ENCODE data around the gene MSTN. TPM values are rescaled to one million over a fixed set of nuclear protein-coding genes. Genes with fewer than 3 reads are reported as not detected.
"Not testable (repeated sequence)": the region's sequence is repeated elsewhere in the genome, so short reads cannot be mapped to it uniquely, and the experiment has no call there.

The MSTN gene
- total and polyA plus RNA-seq, 4 donors, result 0.08 to 0.21 (median 0.09) TPM; not detected in 1

DNA sequence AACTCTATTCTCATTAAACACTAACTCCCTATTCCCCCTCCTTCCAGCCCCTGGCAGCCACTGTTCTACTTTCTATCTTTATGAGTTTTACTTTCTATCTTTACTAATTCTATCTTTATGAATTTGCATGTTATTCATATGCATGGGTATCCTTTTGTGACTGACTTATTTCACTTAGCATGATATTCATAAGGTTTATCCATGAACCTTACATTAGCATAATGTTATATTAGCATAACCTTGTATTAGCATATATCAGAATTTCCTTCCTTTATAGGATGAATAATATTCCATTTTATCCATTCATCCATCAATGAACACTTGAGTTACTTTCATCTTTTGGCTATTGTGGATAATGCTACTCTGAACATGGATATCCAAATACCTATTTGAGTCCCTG, 41.8 kb downstream of the MSTN start:
- H3K27me3 ChIP-seq (ENCODE audit: control insufficient read depth in 4 of 4, insufficient read depth in 4 of 4, low read length in 3 of 4), result no peaks in the 10 kb centered on the region
- peaks cover 0 to 2% (median 0%) of the 10 kb centered on the region in 4 donors for H3K4me1 ChIP-seq (ENCODE audit: control insufficient read depth in 4 of 4, insufficient read depth in 4 of 4, low read length in 3 of 4)
- no peak for DNase-seq (ENCODE audit: low spot score)
- no peak overlapping the region for H3K4me3 ChIP-seq (ENCODE audit: low read depth in 1 of 3, low read length in 3 of 3)
- no peak overlapping the region for H3K27ac ChIP-seq (ENCODE audit: low read depth in 1 of 2, low read length in 2 of 2)
- TF ChIP-seq HNF4A (conservative IDR thresholded peaks at IDR 0.05) (no peak), JUND (IDR thresholded peaks at IDR 0.05) (no peak), RXRA (IDR thresholded peaks at IDR 0.05) (no peak), NR2F2 (IDR thresholded peaks at IDR 0.05) (no peak), RAD21 (IDR thresholded peaks at IDR 0.05) (no peak), FOXA1 (IDR thresholded peaks at IDR 0.05) (no peak), YY1 (IDR thresholded peaks at IDR 0.05) (no peak), EGR1 (IDR thresholded peaks at IDR 0.05; ENCODE audit: low read depth in 2 of 2) (no peak), SP1 (IDR thresholded peaks at IDR 0.05) (no peak), FOXA2 (IDR thresholded peaks at IDR 0.05) (no peak), HNF4G (IDR thresholded peaks at IDR 0.05) (no peak), TAF1 (conservative IDR thresholded peaks at IDR 0.05) (no peak)
- TF ChIP-seq, protein P1, sequence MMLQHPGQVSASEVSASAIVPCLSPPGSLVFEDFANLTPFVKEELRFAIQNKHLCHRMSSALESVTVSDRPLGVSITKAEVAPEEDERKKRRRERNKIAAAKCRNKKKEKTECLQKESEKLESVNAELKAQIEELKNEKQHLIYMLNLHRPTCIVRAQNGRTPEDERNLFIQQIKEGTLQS (IDR thresholded peaks at IDR 0.05), result no peak
- TF ChIP-seq, protein P2, sequence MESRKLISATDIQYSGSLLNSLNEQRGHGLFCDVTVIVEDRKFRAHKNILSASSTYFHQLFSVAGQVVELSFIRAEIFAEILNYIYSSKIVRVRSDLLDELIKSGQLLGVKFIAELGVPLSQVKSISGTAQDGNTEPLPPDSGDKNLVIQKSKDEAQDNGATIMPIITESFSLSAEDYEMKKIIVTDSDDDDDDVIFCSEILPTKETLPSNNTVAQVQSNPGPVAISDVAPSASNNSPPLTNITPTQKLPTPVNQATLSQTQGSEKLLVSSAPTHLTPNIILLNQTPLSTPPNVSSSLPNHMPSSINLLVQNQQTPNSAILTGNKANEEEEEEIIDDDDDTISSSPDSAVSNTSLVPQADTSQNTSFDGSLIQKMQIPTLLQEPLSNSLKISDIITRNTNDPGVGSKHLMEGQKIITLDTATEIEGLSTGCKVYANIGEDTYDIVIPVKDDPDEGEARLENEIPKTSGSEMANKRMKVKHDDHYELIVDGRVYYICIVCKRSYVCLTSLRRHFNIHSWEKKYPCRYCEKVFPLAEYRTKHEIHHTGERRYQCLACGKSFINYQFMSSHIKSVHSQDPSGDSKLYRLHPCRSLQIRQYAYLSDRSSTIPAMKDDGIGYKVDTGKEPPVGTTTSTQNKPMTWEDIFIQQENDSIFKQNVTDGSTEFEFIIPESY (IDR thresholded peaks at IDR 0.05), result no peak
- TF ChIP-seq, protein P3, sequence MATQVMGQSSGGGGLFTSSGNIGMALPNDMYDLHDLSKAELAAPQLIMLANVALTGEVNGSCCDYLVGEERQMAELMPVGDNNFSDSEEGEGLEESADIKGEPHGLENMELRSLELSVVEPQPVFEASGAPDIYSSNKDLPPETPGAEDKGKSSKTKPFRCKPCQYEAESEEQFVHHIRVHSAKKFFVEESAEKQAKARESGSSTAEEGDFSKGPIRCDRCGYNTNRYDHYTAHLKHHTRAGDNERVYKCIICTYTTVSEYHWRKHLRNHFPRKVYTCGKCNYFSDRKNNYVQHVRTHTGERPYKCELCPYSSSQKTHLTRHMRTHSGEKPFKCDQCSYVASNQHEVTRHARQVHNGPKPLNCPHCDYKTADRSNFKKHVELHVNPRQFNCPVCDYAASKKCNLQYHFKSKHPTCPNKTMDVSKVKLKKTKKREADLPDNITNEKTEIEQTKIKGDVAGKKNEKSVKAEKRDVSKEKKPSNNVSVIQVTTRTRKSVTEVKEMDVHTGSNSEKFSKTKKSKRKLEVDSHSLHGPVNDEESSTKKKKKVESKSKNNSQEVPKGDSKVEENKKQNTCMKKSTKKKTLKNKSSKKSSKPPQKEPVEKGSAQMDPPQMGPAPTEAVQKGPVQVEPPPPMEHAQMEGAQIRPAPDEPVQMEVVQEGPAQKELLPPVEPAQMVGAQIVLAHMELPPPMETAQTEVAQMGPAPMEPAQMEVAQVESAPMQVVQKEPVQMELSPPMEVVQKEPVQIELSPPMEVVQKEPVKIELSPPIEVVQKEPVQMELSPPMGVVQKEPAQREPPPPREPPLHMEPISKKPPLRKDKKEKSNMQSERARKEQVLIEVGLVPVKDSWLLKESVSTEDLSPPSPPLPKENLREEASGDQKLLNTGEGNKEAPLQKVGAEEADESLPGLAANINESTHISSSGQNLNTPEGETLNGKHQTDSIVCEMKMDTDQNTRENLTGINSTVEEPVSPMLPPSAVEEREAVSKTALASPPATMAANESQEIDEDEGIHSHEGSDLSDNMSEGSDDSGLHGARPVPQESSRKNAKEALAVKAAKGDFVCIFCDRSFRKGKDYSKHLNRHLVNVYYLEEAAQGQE (IDR thresholded peaks at IDR 0.05), result no peak
- TF ChIP-seq, protein P4, sequence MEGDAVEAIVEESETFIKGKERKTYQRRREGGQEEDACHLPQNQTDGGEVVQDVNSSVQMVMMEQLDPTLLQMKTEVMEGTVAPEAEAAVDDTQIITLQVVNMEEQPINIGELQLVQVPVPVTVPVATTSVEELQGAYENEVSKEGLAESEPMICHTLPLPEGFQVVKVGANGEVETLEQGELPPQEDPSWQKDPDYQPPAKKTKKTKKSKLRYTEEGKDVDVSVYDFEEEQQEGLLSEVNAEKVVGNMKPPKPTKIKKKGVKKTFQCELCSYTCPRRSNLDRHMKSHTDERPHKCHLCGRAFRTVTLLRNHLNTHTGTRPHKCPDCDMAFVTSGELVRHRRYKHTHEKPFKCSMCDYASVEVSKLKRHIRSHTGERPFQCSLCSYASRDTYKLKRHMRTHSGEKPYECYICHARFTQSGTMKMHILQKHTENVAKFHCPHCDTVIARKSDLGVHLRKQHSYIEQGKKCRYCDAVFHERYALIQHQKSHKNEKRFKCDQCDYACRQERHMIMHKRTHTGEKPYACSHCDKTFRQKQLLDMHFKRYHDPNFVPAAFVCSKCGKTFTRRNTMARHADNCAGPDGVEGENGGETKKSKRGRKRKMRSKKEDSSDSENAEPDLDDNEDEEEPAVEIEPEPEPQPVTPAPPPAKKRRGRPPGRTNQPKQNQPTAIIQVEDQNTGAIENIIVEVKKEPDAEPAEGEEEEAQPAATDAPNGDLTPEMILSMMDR (IDR thresholded peaks at IDR 0.05; ENCODE audit: low read depth, low read length, missing input control), result no peak
- no peak overlapping the region for H3K9ac ChIP-seq (ENCODE audit: low read depth in 1 of 2, low read length in 2 of 2)
- H3K36me3 ChIP-seq (ENCODE audit: control insufficient read depth in 4 of 4, insufficient read depth in 3 of 4, low read depth in 1 of 4, low read length in 3 of 4), result no peaks in the 10 kb centered on the region
- H3K9me3 ChIP-seq (ENCODE audit: control insufficient read depth in 4 of 4, low read length in 3 of 4), result peaks cover 0 to 15% (median under 1%) of the 10 kb centered on the region in 4 donors

DNA sequence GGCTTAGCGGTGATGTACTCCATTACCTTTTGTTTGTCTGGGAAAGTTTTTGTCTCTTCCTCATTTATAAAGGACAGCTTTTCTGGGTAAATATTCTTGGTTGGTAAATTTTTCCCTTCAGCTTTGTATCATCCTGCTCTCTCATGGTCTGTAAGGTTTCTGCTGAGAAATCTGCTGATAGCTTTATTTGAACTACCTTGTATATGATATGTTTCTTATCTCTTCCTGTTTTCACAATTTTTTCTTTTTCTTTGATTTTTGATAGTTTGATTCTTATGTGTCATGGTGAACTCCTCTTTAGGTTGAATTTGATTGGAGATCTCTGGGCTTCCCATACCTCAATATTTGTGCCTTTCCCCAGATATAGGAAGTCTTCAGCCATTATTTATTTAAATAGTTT, 44.7 kb downstream of the MSTN start:
- TF ChIP-seq JUND (IDR thresholded peaks at IDR 0.05) (no peak), EGR1 (IDR thresholded peaks at IDR 0.05; ENCODE audit: low read depth in 2 of 2) (no peak), FOXA1 (IDR thresholded peaks at IDR 0.05) (no peak), FOXA2 (IDR thresholded peaks at IDR 0.05) (no peak), GABPA (IDR thresholded peaks at IDR 0.05 in 1 of 2, conservative IDR thresholded peaks at IDR 0.05 in 1 of 2) (no peak), RAD21 (IDR thresholded peaks at IDR 0.05) (no peak), HNF4A (conservative IDR thresholded peaks at IDR 0.05) (no peak), HNF4G (IDR thresholded peaks at IDR 0.05) (no peak), YY1 (IDR thresholded peaks at IDR 0.05) (no peak), TAF1 (conservative IDR thresholded peaks at IDR 0.05) (no peak)
- TF ChIP-seq, protein P5, sequence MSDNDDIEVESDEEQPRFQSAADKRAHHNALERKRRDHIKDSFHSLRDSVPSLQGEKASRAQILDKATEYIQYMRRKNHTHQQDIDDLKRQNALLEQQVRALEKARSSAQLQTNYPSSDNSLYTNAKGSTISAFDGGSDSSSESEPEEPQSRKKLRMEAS (IDR thresholded peaks at IDR 0.05), result no peak
- TF ChIP-seq, protein P1 (IDR thresholded peaks at IDR 0.05), result no peak
- Histone ChIP-seq H3K27ac (ENCODE audit: low read depth in 1 of 2, low read length in 2 of 2) (no peak overlapping the region), H3K36me3 (ENCODE audit: control insufficient read depth in 4 of 4, insufficient read depth in 3 of 4, low read depth in 1 of 4, low read length in 3 of 4) (no peaks in the 10 kb centered on the region), H3K4me1 (ENCODE audit: control insufficient read depth in 4 of 4, insufficient read depth in 4 of 4, low read length in 3 of 4) (no peaks in the 10 kb centered on the region), H3K9ac (ENCODE audit: low read depth in 1 of 2, low read length in 2 of 2) (no peak overlapping the region), H3K4me3 (ENCODE audit: low read depth in 1 of 3, low read length in 3 of 3) (no peak overlapping the region), H3K9me3 (ENCODE audit: control insufficient read depth in 4 of 4, low read length in 3 of 4) (peaks cover 0 to 19% (median under 1%) of the 10 kb centered on the region in 4 donors), H3K27me3 (ENCODE audit: control insufficient read depth in 4 of 4, insufficient read depth in 4 of 4, low read length in 3 of 4) (no peaks in the 10 kb centered on the region)
- DNase-seq (ENCODE audit: low spot score), result no peak
- WGBS, result 91% methylated on average over 1 of the region's 1 CpG

DNA sequence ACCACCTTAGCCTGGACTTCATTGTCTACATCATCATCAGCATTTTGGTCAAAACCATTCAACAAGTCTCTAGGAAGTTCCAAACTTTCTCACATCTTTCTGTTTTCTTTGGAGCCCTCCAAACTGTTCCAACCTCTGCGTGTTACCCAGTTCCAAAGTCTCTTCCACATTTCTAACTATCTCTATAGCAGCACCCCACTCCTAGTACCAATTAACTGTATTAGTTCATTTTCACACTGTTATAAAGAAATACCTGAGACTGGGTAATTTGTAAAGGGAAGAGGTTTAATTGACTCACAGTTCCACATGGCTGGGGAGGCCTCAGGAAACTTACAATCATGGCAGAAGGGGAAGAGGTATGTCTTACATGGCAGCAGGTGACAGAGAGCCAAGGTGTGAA, 46.6 kb downstream of the MSTN start:
- H3K9me3 ChIP-seq (ENCODE audit: control insufficient read depth in 4 of 4, low read length in 3 of 4), result peaks cover 0 to 19% (median under 1%) of the 10 kb centered on the region in 4 donors
- not testable (repeated sequence) for H3K36me3 ChIP-seq (ENCODE audit: control insufficient read depth in 4 of 4, insufficient read depth in 3 of 4, low read depth in 1 of 4, low read length in 3 of 4); H3K4me3 ChIP-seq (ENCODE audit: low read depth in 1 of 3, low read length in 3 of 3); H3K27me3 ChIP-seq (ENCODE audit: control insufficient read depth in 4 of 4, insufficient read depth in 4 of 4, low read length in 3 of 4); H3K9ac ChIP-seq (ENCODE audit: low read depth in 1 of 2, low read length in 2 of 2); DNase-seq (ENCODE audit: low spot score); H3K27ac ChIP-seq (ENCODE audit: low read depth in 1 of 2, low read length in 2 of 2); H3K4me1 ChIP-seq (ENCODE audit: control insufficient read depth in 4 of 4, insufficient read depth in 4 of 4, low read length in 3 of 4)
- WGBS, result 76% methylated on average over 1 of the region's 1 CpG

All from liver (tissue), 9 donors.